LHCN-M2 (cell line): ENCODE measurements around the gene VWA3B. TPM values are rescaled to one million over a fixed set of nuclear protein-coding genes. Genes with fewer than 3 reads are reported as not detected.

Source experiments
- DNase-seq: peaks from one replicate; pipeline ENCODE4 v3.0.0-alpha.2; 2012; ENCODE audit warnings: low read depth
- total RNA-seq: library from RNA; depleted of rRNA; stranded (reverse); fragments of >200 nt; gene quantifications from 2 replicates; pipeline ENCODE4 v1.2.3, GENCODE V29; 2014; rRNA removed

VWA3B gene
- total RNA-seq, 1 experiment from 2014 or later = not detected

DNA sequence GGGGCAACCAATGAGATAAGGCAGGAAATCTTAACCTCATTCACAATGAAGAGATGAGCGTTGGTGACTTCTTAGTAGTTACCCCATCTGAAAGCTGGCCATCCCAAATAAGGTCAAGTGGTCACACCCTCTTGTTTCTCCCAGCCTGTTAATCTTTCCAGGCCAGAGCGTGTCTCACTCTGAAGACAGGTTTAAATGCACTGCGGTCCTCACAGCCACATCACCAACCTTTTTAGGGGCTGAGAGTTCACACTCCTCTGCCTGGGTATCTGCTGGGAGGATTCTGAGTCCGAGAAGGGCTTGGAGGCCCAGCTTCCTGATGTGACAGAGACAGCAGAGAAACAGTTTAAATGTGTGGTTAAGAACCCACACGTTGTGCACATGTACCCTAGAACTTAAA lies 246.0 kb downstream of the VWA3B start:
- DNase-seq = no peak

DNA sequence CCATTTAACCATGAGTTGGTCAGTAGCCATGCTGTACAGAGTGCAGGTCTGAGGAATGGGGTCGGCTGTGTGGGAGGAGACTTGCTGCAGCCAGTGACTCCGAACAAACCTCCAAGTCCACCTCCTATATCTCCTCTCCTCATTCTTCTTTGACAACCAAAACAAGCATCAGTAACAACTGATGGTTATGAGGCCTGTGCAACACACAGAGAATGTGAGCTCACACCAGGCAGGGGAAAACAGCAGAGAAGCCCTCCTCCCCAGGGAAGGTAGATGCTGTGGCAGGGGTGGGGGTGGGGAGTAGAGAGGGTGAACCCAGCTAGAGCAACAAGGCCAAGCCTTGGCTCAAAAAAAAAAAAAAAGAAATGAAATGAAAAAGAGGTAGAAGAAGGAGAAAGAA lies 247.0 kb downstream of the VWA3B start:
- peak; percentile 59 for DNase-seq

DNA sequence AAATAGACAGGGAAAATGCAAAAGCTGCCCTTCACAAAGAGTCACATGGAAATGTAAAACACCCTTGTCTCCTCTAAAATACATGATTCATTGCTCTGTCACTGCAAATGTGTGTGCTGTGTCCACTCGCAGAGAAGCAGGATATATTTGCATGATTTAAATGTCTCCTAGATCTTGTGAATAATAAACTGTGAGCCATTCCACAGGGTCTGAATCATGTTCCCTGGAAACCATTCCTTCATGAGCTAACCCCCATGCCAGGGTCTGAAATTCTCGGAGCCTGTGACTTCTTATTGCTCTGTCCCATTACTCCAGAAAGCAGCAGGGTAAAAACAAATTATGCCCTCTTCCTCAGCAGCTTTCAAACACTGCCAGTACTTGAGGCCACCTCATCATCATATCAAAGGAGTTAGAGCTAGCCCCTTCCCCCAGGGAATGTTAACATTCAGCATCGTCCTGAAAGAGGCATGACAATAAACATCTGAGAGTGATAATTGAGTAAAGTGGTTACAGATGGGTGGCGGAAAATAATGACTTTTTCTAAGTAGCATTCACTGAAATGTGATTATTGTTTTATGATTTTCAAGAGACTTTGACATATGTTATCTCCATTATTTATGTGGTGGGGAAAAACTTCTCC lies 247.6 kb downstream of the VWA3B start:
- DNase-seq = peak; percentile 97

DNA sequence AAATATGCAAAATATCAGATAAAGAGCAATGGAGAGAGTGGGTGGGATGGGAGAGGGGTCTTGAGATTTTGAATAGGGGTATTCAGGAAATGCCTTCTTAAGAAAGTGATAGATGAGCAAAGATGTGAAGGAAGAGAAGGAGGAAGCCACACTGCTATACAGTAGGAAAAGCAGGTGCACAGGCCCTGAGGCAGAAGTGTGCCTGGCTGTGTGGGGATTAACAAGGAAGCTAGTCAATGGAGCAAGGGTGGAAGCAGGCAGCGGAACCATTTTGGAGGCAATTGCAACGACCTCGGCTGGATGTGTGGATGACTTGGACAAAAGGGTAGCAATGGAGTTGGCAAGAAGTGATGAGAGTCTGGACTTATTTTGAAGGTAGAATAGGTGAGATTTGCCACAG lies 248.3 kb downstream of the VWA3B start:
- no peak for DNase-seq

DNA sequence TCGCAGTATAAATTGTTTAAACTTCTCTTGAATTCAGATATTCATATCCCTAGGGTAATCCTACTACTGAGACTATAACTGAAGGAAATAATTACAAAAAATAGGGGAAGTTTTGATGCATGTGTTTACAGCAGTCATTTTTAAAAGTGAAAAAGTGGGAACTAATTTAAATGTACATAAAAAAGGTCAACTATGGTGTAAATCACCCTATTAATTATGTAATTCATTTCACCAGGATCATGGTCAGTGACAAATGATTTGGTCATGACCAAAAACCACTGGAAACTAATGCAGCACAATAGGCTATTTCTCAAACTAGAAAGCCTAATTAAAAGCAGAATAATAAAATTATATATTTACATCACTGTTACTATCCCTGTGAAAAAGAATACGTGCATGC lies 254.3 kb downstream of the VWA3B start:
- DNase-seq = no peak

DNA sequence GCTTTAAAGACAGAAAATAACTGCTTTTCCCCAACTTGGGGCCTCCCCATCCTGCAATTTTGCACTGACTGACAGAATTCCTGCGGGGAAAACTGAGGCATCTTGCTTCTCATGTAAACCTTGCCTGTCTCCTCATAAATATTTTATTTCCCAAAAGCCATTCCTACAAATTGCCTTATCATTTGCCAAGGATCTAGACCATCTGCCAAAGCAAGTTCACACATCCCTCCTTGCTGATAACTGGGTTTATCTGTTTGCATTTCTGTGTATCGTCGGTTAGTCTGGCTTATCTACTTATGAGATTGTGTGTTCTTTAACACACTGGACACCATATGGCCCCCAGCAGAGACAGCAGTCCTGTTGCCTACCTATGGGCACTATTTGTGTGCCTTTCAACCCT lies 256.3 kb downstream of the VWA3B start:
- no peak for DNase-seq

DNA sequence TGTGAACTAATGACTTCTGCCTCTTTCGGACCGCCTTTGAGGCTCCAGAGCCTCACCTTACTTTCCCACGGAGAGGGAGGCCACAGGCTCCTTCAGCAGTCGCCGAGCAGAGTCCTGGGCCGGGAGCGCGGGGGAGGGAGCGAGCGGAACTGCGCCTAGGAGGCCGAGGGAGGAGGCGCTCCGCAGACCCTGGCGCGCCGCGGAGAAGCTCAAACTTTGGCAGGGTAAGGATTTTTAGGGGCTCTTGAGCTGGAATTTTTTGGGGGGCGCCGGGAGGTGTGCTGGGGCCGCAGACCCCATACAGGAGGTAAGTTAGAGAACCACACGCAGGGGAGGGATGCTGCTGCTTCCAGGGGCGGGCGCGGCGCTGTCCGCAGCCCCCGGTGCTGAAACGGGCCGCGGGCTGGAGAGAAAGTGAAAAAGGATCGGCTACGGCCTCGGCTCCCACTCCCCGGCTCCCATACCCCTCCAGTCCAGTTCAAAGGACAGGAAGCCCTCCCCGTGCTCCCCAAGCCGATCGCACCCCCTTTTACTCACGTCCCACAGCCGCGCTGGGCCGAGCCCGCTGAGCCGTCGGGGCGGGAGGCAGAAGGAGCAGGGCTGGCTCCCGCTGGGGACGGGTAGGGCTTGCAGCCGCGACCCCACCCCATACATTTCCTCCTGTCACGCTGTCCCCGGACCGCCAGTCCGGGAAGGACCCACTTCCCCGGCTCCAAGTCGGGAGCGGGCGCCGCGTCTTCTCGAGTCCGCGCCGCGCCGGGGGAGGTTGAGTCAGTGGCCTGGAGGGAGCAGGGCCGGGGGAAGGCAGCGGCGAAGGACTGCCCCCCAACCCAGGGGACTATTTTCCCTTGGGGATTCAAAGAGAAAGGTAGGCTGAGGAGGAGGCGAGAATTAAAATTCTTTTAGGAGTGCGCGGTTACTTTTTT lies 259.6 kb downstream of the VWA3B start, which contains the start of gene CNGA3:
Gene CNGA3 (plus strand): TSS at position 146 of the 926 bp plus-strand sequence. CDS start 23,520 bp downstream, outside the sequence.
- no peak for DNase-seq

DNA sequence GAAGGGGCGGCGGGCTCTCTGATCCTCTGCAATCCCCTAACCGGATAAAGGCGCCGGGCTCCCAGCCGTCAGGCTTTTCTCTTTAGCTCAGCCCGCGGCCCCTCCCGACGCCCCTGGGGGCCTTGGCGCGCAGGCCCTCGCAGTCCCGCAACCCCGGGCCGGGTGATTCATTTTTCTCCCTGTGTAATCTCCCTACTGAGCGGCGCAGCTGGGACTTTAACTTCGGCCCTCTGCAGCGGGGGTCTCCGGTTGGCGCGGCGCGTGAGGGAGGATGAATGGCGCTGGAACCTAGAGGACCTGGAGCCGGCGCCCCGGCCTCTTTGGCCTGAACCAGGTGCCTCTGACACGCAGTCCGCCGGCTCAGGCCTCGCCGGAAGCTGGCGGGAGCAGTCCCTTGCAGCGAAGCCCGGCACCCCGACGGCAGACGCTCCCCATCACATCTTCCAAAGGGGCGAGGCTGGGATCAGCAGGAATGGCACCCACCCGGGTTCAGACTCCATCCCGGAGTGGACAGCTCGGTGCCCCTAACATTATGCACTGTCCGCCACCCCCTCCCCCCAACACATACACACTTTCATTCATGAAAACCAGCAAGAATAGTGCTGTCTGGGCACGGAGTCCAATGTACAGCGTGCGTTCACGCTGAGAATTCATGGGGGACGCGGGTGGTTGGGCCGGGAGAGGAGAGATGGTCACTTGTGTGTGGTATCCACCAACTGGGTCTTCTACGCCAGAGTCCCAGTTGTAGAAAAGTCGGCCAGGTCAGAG lies 260.5 kb downstream of the VWA3B start:
- no peak for DNase-seq

DNA sequence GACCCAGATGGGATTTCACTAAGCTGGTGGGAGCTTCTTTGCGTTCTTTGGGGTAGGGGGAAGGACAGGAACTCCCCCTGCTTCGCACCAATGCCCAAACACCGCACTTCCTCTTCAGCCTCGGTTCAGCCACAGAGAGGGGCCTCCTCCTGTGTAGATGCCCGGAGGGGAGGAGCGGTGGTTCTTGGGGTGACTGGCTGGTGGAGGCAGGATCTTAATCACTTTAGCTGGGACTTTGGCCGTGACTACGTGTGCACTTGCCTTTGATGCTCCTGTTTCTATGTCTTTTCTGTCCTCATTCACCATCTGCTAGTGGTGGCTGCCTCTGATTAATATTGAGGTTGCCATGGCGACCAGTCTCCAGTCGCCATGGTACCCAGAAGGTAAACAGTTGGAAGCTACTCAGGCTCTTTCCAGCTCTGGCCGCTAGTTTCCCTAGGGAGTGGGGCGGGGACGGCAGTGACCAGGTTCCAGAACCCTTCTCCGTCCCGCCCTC lies 261.1 kb downstream of the VWA3B start:
- DNase-seq = peak; percentile 38

DNA sequence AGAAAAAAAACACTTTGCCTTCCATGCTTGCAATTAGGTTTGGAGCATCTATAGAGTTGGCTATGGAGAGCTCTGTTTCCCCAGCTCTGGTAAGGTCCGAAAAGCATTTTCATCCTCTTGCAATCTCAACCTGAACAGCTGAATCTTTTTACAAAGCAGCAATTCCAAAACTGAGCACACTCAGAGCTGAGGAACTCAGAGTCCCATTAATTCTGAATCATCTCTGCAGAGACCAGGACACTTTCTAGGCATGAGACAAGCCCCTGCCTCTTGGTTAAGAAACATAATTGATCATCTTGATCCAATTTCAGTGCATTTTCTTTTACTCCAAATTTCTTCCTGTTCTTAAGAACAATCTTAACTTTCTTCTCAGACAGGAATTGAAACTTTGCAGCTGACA lies 263.4 kb downstream of the VWA3B start:
- peak; percentile 57 for DNase-seq

DNA sequence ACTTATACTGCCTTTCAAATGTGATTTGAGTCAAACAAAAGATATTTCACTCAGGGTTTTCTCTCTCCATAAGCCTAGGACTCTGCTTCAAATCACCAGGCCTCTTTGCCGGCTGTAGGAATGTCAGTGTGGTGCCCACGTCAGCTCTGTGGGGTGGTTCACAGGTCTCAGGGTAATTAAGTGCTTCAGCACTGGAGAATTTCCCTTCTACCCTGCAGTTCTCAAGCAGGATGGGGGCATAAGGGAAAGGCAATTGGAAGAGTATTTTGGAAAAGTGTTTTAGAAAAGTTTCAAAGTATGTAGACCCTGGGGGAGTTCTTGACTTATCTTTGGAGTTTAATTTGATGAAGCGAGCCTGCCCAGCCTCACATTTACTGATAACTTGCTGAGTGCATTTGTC lies 268.9 kb downstream of the VWA3B start:
- no peak for DNase-seq

DNA sequence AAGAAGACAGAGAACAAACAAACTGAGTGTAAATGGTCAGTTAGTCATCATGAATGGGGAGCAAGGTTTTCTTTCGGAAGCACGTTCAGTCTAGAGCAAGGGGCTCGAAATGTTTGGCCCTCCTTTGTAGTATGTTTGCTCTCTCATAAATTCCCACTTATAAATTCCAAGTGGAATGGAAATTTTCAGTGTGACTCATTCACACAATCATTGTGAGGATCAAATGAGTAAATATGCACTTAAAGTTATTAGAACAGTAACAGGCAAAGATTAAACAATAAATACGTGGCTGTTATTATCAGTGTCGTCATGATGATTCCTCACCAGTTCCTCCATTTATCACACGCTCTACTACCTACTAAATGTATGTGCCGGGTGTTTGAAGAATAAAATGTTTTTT lies 269.8 kb downstream of the VWA3B start:
- DNase-seq = no peak

DNA sequence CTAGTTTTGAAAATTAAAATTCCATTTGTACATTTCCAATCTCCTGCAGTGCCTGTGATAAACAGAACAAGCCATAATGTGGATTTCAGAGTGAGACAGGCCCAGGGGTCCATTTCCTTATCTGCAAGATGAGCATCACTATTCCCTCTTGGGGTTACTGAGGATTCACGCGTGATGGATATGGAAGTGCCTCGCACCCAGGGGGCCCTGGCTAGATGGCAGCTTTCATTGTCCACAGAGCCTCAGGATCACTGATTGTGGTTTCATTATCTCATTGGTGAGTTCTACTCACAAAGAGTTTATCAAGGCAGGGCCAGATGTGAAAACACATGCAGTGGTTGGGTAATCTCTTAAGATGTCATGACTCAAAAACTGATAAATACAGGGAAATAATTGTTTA lies 270.9 kb downstream of the VWA3B start:
- no peak for DNase-seq

DNA sequence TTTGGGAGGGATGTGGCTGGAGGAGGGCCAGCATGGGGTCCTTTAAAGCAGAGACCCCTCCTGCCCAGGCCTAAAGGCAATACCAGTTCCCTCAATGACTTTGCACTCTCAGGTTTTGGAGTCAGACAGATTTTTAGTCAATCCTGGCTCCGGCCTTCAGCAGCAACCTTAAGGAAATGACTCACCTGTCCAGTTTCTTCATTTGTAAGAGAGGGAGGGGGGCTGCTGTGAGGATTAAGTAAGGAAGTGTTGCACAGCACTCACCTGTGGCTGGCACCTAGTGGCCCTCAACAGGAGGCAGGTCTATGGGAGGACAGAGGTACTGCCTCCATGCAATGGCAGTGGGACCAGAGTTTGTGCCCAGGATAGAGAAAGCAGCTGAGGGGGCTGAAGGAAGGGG lies 273.0 kb downstream of the VWA3B start:
- DNase-seq = no peak

Other genes starting within 250 kb of the VWA3B start
- gene TMEM131, start 91.2 kb upstream of the VWA3B start, total RNA-seq = 32.6 and 45.9 TPM in 2 replicates